Kidney (tissue), 14 donors: ENCODE results near the gene P2RX2. TPM values are rescaled to one million over a fixed set of nuclear protein-coding genes. Genes with fewer than 3 reads are reported as not detected.

Experiments
- DNase-seq, 5 donors: peaks; one replicate each; pipeline ENCODE4 v3.0.0-alpha.2; 2013 to 2020
- FAIRE-seq: peaks from 2 replicates; lab custom pipeline; 2012; peaks lifted over from hg19 to GRCh38; lab: Jason Lieb, UNC
- H3K27ac ChIP-seq, 2 donors: one replicate each; pipeline ENCODE4 v1.7.0; 2013; ENCODE audit warnings: low read depth in 2 of 2, low read length in 2 of 2, inconsistent platforms in 1 of 2
- H3K27me3 ChIP-seq: one replicate; pipeline ENCODE4 v1.7.1; 2013; ENCODE audit warnings: low read length, inconsistent platforms; ENCODE audit not compliant: control insufficient read depth, insufficient read depth
- H3K36me3 ChIP-seq, 3 donors: one replicate each; pipeline versions ENCODE4 v1.7.0 to v1.7.1; 2013; ENCODE audit warnings: low read length in 3 of 3, control low read depth in 1 of 3, inconsistent platforms in 1 of 3; ENCODE audit not compliant: insufficient read depth in 3 of 3, control insufficient read depth in 2 of 3
- H3K4me1 ChIP-seq, 3 donors: one replicate each; pipeline versions ENCODE4 v1.7.0 to v1.7.1; 2013; ENCODE audit warnings: low read length in 3 of 3, inconsistent platforms in 1 of 3, low read depth in 1 of 3; ENCODE audit not compliant: control insufficient read depth in 2 of 3, insufficient read depth in 2 of 3
- H3K4me3 ChIP-seq, 3 donors: one replicate each; pipeline versions ENCODE4 v1.7.0 to v1.8.1; 2013; ENCODE audit warnings: low read length in 3 of 3, control low read depth in 1 of 3, inconsistent platforms in 1 of 3
- H3K9ac ChIP-seq, 3 donors: one replicate each; pipeline versions ENCODE4 v1.7.0 to v1.7.1; 2013; ENCODE audit warnings: low read length in 3 of 3, control low read depth in 1 of 3, inconsistent platforms in 1 of 3
- H3K9me3 ChIP-seq, 3 donors: one replicate each; pipeline versions ENCODE4 v1.7.0 to v1.7.1; 2013; ENCODE audit warnings: low read length in 3 of 3, control low read depth in 1 of 3, inconsistent platforms in 1 of 3; ENCODE audit not compliant: control insufficient read depth in 2 of 3, insufficient read depth in 1 of 3
- intact Hi-C: fragments of 100-400 bp; cut with DNase I; formaldehyde crosslinking; loops from one replicate; pipeline ENCODE4 v1.11.1; 2022
- polyA plus RNA-seq: library from polyadenylated mRNA; stranded (reverse); fragments of 350-450 nt; fragmentation: Illumina TruSeq; extraction: RNeasy Lipid Tissue Mini Kit (QIAGEN cat#74804); gene quantifications from one replicate; pipeline ENCODE4 v1.2.3, GENCODE V29; 2014; ENCODE audit warnings: low read depth, low replicate concordance; ENCODE audit not compliant: insufficient read depth
- total RNA-seq: library from RNA; stranded (reverse); fragmentation: NEBNext Ultra II Directional; extraction: Animal tissue kit (Norgen Biotek cat#: 25700); gene quantifications from one replicate; pipeline ENCODE4 v1.2.1, GENCODE V29; 2021
- TF ChIP-seq, protein P1 (sequence below): IDR thresholded peaks from 3 replicates; pipeline ENCODE4 v1.5.1; 2012; ENCODE audit warnings: mild to moderate bottlenecking, moderate library complexity, borderline replicate concordance; ENCODE audit not compliant: insufficient read depth; ENCODE audit errors: extremely low read depth
- donor health status: control.
- donor health status: control.
- donor health status: control.
- donor health status: control.
- donor health status: control.
- donor health status: DM: yes; HTN: yes; CAD: no.
- donor health status: Normal renal cell carcinoma (clear cell type).

The P2RX2 gene
- total and polyA plus RNA-seq, 2 donors from 2014 or later, result 0.19 to 0.37 TPM

DNA sequence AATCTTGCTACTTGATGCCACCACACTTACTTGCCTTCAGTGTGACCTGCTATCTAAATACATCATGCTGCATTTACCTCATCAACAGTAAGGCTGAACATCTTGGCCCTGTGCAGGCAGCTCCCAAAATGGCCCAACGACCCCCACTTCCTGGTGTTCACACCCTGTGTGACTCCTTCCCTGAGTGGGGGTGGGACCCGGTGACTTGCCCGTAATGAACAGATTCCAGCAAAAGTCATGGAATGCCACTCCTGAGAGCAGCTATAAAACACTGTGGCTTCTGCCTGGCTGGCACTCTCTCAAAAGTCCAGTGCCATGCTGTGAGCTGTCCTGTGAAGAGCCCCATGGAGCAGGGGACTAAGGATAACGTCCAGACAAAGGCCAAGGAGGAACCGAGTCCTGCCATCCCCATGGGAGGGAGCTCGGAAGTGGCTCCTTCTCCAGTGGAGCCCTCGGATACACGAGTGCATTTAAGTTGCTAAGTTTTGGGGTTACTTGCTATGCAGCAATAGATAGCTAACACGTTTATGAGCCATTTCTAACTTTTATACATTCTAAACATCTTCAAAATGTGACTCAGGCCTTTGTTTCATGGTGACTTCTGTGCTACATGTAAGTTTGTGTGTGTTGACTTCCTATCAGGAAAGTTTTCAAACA is 33.0 kb downstream of the P2RX2 start:
- FAIRE-seq (no peak), DNase-seq (peak in 1 of 5 donors; percentile 29)
- no peak overlapping the region for H3K9ac ChIP-seq
- H3K36me3 ChIP-seq, result peaks cover 0 to 9% (median 3%) of the 10 kb centered on the region in 3 donors
- H3K9me3 ChIP-seq, result no peaks in the 10 kb centered on the region
- intact Hi-C loops, result no loop called here
- H3K4me3 ChIP-seq, result no peak overlapping the region
- no peaks in the 10 kb centered on the region for H3K27me3 ChIP-seq
- no peak overlapping the region for H3K27ac ChIP-seq
- no peaks in the 10 kb centered on the region for H3K4me1 ChIP-seq
- TF ChIP-seq, protein P1, sequence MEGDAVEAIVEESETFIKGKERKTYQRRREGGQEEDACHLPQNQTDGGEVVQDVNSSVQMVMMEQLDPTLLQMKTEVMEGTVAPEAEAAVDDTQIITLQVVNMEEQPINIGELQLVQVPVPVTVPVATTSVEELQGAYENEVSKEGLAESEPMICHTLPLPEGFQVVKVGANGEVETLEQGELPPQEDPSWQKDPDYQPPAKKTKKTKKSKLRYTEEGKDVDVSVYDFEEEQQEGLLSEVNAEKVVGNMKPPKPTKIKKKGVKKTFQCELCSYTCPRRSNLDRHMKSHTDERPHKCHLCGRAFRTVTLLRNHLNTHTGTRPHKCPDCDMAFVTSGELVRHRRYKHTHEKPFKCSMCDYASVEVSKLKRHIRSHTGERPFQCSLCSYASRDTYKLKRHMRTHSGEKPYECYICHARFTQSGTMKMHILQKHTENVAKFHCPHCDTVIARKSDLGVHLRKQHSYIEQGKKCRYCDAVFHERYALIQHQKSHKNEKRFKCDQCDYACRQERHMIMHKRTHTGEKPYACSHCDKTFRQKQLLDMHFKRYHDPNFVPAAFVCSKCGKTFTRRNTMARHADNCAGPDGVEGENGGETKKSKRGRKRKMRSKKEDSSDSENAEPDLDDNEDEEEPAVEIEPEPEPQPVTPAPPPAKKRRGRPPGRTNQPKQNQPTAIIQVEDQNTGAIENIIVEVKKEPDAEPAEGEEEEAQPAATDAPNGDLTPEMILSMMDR, result no peak

DNA sequence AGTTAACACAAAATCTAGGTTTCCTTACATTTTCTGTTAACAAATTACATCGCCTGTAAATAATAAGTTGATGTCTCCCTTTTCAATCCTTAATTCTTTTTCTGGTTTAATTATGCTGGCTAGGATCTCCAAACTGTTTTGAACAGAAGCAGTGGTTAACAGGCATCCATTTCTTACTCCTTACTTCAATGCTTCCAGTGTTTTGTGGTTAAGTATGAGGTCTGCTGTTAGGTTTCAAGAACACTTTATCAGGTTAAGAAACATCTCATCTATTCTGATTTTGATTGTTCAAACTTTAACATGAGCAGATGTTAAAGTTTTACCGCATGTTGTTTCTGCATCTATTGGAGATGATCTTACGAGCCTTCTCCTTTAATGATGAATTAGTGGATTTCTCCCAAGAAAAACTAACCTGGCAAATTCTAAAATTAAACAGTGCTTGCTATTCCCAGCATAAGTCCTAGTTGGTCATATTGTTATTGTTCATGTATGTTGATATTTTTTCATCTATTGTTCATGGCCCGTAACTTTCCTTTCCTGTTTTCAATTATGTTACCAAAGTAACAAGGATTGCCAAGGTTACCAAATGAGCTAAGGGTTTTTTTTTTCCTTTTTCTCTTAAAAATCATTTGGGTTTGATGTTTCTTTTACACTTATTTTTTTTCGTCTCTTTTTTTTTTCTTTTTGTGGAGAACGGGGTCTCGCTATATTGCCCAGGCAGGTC is 35.2 kb downstream of the P2RX2 start:
- FAIRE-seq (no peak), DNase-seq (no peak)
- Histone ChIP-seq H3K36me3 (peaks cover 9 to 24% (median 10%) of the 10 kb centered on the region in 3 donors), H3K4me3 (no peak overlapping the region), H3K27ac (no peak overlapping the region), H3K4me1 (no peaks in the 10 kb centered on the region), H3K27me3 (no peaks in the 10 kb centered on the region), H3K9me3 (no peaks in the 10 kb centered on the region), H3K9ac (no peak overlapping the region)
- intact Hi-C loops, result no loop called here
- TF ChIP-seq, protein P1, result no peak

DNA sequence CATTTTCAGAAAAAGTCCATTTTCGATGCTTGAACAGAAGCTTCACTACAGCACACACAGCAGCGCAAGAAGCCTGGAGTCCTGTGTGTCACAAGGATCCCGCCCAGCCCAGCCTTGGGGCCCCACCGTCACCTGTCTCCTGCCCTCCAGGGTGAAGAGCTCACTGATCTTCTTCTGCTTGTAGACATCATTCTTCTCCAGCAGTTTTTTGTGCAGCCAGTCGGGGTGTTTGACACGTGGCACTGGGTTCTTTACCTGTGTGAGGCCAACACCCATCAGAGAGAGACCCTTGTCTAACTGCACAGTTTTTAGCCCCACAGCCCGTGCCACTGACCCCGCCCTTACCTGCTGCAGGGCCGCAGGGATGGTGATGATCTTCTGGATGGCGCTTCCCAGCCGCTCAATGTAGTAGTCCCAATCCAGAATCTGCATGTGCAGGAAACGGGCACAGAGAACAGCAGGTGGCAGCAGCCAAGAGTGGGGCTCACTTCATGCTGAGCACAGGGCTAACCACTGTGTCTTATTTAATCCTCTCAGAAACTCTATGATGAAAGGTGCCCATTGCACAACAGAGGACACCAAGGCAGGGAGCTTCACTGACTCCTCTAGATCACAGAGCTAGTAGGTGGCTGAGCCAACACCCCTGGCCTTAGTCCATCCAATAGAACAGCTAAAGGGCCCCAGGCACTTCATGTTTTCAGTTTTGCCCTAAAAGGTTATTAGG is 38.6 kb downstream of the P2RX2 start:
- Histone ChIP-seq H3K4me3 (no peak overlapping the region), H3K4me1 (no peaks in the 10 kb centered on the region), H3K27ac (no peak overlapping the region), H3K27me3 (no peaks in the 10 kb centered on the region), H3K9me3 (no peaks in the 10 kb centered on the region), H3K36me3 (peaks cover 10 to 36% (median 16%) of the 10 kb centered on the region in 3 donors), H3K9ac (no peak overlapping the region)
- TF ChIP-seq, protein P1, result no peak
- DNase-seq (no peak), FAIRE-seq (no peak)
- intact Hi-C loops, result no loop called here
